NCI-H2171 treated with DMSO at 0.1 percent for 48 hours (cell line): Measurements from ENCODE around the gene TMBIM1.

Source experiments
- DNase-seq: peaks from one replicate; lab custom pipeline; 2025; lab: John Stamatoyannopoulos, UW

The TMBIM1 gene

DNA sequence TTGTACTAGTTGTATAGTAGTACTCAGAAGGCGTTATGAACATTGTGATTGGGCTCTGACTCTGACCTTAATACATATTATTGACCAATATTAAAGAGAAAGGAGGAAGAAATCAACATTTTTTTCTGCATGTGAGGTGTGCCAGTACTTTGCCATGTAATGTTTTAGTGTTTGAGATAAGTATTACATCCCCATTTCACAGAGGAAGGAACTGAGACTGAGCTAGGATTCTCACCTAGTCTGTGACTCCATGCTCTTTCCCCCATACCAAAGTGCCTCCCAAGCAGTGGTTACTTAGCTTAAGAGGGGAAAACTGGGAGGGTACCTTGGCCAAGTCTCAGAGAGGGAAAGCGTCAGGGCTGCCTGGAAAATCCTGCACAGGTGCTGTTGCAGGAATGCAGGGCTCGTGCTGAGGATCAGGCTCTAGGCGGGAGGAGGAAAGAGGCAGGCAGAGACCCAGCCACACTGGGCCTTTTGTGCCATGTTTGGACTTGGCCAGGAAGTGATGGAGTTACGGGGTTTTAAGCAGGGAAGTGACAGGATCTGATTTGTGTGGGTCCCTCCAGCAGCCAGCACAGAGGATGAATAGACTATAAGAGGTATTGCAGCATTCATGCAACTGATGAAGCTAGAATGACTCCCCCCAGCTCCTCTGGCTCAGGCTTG lies 20.3 kb downstream of the TMBIM1 start:
- no peak for DNase-seq

DNA sequence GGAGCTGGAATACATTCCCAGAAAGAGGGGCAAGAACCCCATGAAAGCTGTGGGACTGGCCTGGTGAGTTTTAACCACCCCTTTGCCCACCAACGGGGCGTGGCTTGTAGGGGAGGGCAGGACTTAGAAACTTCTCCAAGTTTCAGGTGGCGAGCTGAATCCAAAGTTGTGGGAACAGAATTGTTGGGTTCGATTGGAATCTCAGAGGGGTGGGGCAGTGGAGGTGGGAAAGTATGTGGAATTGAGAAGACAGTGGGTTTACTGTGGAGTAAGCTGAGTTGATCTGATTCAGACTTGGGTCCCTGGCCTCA lies 20.9 kb downstream of the TMBIM1 start:
- no peak for DNase-seq

DNA sequence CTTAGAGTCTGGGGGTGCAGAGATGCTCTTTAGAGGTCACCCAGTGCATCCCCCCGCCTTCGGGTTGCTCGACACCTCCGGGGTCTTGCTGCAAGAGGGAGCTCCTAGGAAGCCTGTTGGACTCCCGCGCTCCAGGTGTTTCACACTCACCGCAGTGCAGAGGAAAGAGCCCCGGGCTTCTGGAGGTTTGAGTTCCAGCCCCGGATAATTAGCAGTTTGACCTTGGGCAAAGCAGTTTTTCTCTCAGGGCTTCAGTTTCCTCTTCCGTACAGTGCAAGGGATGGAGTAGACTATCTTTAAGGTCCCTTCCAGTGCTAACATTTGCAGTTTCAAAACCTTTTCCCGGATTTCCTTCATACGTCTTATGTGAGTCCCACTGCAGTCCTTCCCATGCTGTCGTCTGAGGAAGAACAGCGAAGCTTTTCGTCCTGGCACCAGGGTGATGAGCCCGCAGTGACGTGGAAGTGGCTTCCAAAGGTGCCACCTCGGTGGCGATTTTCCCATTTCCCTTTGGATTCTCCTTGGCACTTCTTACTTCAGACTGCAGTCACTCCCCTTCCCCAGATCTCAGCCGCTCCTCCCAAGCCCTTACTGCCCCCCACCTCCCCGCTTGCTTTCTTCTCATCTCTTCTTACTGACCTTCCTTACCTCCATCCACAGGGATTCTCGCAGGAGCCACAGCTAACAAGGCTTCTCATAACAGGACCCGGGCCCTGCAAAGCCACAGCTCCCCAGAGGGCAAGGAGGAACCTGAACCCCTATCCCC lies 21.4 kb downstream of the TMBIM1 start:
- DNase-seq = no peak

DNA sequence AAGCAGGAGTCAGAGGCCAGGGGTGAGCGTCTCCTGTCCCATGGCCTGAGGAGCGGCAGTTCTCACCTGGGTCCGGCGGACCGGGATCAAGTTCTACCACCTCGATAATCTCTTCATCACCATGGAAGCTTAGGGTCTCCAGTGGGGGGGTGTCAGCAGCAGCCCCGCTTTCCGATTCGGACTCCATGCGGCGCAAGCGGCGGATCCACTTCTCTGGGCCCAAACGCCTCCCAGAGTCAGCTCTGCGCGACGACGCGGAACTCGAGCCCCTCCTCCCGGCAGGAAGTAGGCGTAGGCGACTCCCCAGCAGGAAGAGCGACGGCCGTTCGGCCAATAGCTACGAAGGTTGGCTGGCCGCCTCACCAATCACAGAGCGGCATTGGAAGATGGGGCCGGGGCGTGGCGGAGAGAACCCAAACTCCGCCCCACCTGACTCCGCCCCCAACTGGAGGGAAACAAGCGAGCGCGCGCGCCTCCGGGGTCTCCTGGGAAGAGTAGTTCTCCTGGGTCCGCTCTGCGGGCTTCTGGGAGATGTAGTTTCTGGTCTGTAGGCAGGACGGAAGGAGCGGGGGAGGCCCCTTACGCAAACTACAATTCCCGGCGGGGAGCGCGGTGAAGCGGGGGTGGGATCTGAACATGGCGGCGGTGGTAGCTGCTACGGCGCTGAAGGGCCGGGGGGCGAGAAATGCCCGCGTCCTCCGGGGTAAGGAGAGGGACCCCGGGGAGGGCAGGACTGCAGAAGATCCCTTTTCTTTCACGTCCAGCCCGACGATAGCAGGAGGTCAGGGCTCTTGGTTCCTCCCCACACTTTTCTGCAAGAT lies 22.2 kb downstream of the TMBIM1 start, which contains the start of the genes AAMP and PNKD:
AAMP (minus strand) TSS at position 238 of the 821 bp plus-strand sequence; CDS start at position 187, 51 bp downstream.
PNKD (plus strand) TSS at position 620 of the 821 bp plus-strand sequence; CDS start at position 637, 17 bp downstream.
- peak; percentile 99 for DNase-seq

DNA sequence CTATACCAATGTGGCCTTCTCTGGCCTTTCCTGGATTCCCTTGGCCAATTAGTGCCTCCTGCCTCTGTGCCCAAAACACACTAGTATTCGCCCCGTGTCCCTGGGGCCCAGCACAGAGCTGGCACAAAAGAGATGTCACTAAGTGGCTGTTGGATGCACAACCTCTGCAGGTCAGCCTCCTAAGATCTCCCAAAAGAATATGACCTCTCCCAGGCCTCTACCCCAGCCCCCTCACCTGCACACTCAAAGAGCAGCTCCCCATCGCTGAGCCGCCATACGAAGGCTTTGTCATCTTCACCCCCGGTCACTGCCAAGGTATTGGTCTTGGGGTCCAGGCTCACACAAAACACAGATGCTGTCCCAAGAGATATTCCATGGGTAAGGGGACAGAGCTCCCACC lies 25.0 kb downstream of the TMBIM1 start:
- DNase-seq = no peak

DNA sequence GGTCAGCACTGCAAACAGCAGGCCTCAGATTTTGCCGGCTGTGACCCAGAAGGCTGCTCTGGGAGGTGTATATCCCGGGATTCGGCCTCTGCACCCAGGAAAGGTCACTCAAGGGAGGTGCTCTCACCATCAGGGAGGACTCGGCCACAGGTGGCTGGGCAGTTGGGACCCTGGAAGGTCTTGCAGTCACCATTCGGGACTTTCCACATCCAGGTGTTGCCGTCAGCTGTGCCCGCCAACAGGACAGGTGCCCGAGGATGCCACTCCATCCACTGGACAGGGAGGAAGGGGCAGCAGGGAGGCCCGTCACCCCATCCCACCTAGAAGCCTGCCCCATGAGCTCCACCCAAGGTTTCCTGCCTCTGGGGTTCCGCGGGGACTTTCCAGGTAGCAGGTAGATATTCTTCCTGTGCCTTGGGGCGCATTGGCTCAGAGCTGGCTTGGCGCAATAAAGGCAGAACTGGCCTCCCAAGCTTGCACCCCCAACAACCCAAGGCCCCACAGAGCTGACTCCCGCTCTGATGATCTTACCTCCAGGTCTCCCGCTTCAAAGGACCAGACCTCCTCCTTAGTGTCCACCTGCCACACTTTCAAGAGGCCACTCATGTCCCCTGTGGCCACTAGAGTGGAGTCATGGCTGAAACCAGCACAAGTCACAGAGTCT lies 25.9 kb downstream of the TMBIM1 start:
- DNase-seq = no peak

DNA sequence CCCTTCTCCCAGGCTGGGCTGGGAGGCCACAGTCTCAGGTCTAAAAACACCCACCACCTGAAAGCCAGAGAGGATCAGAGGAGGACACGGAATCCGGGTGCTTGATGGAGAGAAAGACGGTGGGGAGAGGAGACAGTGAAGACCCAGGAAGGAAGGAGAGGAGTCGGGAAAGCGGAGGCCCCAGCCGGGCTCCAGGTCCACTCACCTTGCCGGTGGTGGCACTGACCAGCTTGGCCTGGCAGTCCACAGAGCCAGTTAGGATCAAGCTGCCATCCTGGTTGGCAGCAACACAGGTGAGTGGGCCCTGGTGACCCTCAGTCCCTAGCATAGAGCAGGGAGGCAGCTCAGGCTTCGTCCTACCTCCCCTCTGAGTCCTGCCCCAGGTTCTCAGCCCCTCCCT lies 26.7 kb downstream of the TMBIM1 start:
- DNase-seq = no peak

DNA sequence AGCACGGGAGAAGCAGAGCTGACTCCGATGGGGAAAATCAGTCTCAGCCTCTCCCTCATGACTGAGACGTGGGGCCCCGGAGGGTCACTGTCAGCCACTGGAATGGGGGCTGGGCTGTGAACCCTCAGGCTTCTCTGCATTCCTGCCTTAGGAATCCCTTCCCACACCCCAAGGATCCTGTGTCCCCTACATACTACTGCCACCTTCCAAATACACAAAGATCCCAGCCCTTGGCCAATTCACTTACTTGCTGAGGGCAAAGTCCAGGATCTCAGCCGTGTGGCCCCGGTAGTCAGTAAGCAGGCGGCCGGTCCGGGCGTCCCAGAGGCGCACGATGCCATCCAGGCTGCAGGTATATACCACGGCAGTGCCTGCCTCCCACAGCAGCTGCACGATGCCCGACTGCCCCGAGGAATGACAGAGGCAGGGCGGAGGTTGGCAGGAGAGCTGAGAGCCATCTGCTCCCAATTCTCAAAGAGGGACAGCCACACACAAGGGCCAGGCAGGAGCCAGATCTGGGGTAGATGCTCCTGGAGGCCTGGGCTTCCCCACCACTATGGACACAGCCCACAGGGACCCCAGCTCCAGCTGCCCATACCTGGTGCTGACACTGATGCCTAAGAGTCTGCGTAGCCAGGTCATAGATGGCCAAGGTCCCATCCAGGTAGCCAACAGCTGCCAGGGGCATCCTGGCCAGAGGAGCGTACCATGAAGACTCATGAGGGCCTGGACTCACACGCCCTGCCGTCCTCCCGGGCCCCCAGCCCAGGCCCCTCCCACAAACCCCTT lies 27.3 kb downstream of the TMBIM1 start:
- no peak for DNase-seq

DNA sequence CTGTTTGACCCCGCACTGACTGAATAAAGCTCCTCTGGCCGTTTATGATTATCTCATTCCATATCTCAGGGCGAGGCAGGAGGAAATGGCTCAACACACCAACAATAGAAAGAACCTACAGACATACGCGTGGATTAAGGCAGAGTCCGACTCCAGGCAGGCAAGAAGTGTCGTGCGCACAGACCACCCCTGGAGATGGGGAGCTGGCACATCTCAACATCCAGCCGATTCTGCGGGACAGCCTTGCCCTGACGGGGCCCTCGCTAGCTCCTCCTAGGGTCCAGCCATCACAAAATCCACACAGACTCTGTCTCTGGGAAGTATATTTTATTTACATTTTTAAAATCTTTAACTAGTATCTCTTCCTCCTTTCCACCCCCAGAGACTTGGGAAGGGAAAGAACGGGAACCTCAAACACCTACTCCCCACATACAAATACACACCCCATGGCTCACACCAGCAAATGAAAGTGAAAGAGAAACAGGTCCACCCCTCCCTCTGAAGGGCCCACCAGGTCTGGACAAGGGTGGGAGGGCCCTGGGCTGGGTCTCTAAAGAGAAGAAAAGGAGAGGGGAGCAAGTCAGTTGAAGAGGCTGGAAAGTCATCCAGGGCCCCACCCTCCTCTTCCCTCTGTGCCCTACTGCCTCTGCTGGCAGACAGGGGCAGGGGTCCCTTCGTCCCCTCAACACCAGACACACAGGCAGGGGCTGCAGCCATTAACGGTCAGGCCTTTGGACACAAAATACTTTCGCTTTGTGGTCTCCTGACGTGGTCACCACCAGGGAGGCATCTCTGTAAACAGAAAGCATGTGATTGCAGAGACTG lies 28.3 kb downstream of the TMBIM1 start:
- no peak for DNase-seq

DNA sequence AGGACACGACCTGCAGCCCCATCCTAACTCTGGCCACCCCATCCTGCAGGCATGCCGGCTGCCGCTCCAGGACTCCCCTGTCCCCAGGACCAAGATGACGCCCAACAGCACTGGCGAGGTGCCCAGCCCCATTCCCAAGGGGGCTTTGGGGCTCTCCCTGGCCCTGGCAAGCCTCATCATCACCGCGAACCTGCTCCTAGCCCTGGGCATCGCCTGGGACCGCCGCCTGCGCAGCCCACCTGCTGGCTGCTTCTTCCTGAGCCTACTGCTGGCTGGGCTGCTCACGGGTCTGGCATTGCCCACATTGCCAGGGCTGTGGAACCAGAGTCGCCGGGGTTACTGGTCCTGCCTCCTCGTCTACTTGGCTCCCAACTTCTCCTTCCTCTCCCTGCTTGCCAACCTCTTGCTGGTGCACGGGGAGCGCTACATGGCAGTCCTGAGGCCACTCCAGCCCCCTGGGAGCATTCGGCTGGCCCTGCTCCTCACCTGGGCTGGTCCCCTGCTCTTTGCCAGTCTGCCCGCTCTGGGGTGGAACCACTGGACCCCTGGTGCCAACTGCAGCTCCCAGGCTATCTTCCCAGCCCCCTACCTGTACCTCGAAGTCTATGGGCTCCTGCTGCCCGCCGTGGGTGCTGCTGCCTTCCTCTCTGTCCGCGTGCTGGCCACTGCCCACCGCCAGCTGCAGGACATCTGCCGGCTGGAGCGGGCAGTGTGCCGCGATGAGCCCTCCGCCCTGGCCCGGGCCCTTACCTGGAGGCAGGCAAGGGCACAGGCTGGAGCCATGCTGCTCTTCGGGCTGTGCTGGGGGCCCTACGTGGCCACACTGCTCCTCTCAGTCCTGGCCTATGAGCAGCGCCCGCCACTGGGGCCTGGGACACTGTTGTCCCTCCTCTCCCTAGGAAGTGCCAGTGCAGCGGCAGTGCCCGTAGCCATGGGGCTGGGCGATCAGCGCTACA lies 29.4 kb downstream of the TMBIM1 start:
- no peak for DNase-seq

DNA sequence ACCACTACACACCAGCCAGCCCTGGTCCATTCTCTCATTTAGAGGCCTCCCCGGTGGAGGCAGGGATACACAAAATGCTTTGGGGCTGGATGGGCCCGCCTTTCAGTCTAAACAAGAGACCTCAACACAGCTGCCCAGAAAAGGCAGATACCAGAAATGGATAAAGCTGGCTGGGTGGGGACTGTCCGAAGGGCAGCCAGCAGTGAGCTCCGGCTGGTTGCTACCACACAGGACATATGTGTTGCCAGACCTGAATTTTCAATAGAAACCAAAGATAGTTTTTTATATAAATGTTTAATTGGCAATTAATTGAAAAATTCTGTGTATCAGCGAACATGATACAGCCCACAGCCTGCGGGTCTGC lies 30.1 kb downstream of the TMBIM1 start:
- no peak for DNase-seq

DNA sequence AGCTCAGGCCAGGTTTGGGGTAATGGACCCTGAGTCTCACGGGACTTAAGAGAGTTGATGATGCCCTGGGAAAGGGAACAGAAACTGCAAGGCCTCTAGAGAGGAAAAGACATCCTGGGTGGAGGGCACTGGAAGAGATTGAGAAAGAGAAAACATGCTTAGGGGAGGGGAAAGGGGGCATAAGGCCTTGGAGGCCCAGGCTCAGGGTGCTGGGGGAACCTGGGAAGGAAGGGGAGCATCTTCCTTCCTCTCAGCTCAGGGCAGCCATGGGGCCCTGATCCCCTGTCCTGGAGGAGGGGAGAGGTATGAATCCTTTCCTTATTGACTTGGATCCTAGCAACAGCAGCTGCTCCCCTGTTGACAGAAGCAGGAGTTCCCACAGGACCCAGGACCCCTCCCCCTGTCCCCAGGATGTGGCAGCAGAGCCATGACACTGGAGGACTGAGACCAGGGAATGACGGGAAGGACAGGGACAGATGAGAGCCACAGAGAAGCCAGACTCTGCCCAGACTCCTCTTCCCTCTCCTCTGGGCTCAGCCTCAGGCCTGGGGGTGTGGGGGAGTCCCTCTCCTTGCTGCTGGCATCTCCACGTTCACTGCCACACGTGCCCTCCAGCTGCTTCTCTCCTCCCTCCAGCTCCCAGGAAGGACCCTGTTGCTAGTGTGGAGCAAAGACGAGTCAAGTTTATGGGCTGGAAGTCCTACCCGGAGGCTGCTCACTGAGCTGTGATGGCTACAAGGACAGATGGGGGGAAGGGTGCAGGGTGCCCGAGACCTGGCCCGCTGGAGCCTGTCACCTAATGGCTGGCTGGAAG lies 30.7 kb downstream of the TMBIM1 start:
- DNase-seq = peak; percentile 57

DNA sequence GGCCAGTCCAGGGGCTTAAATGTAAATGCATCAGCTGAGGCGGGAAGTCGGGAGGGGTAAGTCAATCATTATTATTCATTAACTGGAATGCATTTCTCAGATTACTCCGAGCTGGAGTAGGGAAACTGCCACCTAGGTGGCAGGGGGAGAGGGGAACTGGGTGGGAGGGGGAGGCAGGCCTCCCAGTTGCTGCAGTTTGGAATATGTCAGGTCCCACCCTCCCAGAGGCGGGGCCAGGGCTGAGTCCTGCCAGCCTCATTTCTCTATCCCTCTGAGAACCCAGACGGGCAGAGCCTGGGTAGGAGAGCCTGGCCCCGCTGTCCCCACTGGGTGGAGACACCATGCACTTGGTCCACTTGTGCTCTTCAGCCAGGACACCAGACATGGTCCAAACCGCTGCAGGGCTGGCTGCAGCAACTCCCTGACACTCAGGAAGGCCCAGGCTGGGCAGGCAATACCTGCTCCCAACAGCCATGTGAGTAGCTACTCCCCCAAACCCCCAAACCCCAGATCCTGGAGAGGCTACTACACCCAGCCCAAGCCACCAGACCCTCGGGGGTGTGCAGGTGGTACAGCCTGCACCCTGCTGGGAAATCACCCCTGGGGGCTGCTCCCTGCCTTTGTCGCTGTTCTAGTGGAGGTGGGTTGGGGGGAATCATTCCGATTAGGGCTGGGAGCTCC lies 31.4 kb downstream of the TMBIM1 start, which contains the start of gene GPBAR1:
GPBAR1 (plus strand) TSS at position 274 of the 681 bp plus-strand sequence. CDS start 1,710 bp downstream, outside the sequence.
- DNase-seq = no peak

DNA sequence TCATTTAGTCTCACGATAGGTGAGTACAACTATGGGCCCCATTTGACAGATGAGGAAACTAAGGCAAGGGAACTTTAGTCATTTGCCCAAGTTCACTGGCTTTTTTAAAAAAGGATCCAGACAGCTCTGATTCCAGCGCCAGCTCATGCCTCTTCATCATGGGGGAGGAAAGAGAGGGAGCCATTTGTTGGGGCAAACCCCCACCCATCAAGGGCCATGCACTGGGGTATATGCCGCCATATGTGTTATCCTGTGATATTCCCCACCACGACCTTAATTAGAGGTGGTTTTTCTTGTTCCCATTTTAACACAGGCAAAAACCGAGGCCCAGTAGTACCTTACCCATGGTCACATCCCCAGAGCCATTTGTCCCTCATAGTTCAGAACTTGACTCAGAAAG lies 32.1 kb downstream of the TMBIM1 start:
- no peak for DNase-seq

DNA sequence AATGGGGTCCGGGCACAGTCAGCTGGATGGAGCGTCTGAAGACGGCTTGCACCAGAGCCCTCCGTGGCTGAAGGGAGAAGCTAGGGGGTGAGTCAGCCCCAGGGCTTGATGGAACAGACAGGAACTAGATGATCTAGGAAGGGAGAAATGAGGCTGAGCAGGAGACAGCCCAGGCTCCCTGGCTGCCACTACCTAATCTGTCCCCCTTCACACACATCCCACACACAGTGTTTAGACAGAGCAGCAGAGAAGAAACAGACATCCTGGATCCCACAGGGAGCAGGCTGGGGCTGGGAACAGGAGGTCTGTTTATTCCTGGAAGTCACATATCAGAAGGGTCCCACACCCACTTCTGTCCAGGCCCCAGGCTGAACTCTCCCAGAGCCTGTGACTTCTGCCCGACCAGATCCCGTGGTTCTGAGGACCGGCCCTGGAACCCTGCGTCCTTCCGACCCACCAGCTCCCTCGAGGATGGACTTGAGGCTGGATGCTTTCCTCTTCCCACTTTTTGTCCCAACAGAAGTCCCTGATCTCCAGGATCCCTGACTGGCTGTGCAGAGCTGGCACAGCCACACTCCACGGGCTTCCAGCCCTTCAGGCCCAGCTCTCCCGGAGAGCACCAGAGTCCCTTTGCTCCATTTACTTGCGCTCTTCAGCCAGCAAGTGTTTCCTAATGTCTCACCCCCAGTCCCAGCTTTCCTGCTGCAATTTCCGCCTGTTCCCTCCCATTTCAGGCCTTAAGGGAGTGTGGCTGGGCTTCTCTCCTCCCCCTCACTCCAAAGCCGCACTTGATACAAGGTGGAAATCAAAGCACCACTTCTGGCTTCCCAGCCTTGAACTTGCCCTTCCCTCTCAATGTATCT lies 33.0 kb downstream of the TMBIM1 start:
- DNase-seq = no peak

DNA sequence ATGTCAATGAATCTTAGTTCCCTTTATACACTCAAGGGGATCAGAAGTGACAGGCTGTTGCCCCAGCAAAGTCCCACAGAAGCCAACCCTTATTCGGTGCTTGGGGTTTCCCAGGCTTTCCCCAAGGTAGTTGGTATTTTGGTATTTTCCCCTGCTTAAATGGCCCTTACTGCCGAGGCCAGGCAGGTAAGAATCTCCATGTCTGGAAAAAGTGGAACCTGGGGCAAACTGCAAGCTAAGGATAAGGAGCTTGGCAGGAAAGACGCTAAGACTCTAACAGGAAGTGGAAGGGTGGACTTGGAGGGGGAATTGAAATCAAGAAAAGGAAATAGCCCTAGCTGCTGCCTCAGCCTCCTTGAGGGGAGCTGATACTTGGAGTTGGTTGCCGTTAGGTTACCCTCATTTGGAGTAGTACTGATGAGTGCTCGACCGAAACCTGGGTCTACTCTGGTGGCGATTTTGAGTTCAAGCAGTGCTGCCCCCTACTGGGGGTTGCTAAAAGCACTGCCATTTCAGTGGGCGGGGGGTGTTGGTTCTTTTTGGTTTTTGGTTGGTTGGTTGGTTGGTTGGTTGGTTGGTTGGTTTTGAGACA lies 34.8 kb downstream of the TMBIM1 start:
- no peak for DNase-seq
